ENCODE measurements around the gene KRTAP5-2.

DNA sequence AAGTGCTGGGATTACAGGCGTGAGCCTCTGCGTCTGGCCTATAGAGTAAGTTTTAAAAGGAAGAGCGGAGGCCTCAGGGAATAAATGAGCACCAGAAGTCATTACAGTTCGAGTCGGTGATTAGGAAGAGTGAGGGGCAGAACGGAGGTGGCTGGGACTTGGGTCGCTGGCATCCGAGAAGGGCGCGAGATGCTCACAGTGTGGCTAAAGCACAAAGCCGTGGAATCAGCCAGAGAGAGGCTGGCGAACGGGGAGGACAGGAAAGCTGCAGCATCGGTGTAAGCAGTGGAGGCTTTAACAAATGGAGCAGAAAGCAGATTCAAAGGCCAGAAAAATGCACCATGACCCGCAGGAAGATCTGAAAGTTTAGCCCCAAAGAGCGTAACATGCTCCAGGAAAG lies 26.5 kb upstream of the KRTAP5-2 start:
- TF ChIP-seq, protein P1, sequence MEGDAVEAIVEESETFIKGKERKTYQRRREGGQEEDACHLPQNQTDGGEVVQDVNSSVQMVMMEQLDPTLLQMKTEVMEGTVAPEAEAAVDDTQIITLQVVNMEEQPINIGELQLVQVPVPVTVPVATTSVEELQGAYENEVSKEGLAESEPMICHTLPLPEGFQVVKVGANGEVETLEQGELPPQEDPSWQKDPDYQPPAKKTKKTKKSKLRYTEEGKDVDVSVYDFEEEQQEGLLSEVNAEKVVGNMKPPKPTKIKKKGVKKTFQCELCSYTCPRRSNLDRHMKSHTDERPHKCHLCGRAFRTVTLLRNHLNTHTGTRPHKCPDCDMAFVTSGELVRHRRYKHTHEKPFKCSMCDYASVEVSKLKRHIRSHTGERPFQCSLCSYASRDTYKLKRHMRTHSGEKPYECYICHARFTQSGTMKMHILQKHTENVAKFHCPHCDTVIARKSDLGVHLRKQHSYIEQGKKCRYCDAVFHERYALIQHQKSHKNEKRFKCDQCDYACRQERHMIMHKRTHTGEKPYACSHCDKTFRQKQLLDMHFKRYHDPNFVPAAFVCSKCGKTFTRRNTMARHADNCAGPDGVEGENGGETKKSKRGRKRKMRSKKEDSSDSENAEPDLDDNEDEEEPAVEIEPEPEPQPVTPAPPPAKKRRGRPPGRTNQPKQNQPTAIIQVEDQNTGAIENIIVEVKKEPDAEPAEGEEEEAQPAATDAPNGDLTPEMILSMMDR (IDR thresholded peaks at IDR 0.05) = no peak
- TF ChIP-seq POLR2A (IDR thresholded peaks at IDR 0.05) = no peak
